Neural crest cell (in vitro differentiated cells): ENCODE data around the gene YEATS4. TPM values are rescaled to one million over a fixed set of nuclear protein-coding genes. Genes with fewer than 3 reads are reported as not detected.
"Not testable (repeated sequence)": the region's sequence is repeated elsewhere in the genome, so short reads cannot be mapped to it uniquely, and the experiment has no call there.

Experiments used
- DNase-seq: peaks from one replicate; pipeline ENCODE4 v3.0.0; 2021; ENCODE audit warnings: low read depth, mixed read lengths, low spot score
- H3K27ac Mint-ChIP-seq: one replicate; pipeline ENCODE4 v1.8.0; 2021; ENCODE audit warnings: mild to moderate bottlenecking, mixed read lengths; ENCODE audit not compliant: unreplicated experiment
- H3K27me3 Mint-ChIP-seq: 2 replicates; pipeline ENCODE4 v1.8.0; 2021; ENCODE audit warnings: low read depth, mild to moderate bottlenecking, mixed read lengths
- H3K36me3 Mint-ChIP-seq: 2 replicates; pipeline ENCODE4 v1.8.0; 2021; ENCODE audit warnings: low read depth, mild to moderate bottlenecking, mixed read lengths
- H3K4me1 Mint-ChIP-seq: 2 replicates; pipeline ENCODE4 v1.8.0; 2021; ENCODE audit warnings: mixed read lengths
- H3K4me3 Mint-ChIP-seq: one replicate; pipeline ENCODE4 v1.8.0; 2021; ENCODE audit warnings: mild to moderate bottlenecking, mixed read lengths
- H3K9me3 Mint-ChIP-seq: 2 replicates; pipeline ENCODE4 v1.8.0; 2021; ENCODE audit warnings: mixed read lengths
- CTCF ChIP-seq: fragments of 200-600 bp; sonication (generic); conservative IDR thresholded peaks from 2 replicates; pipeline ENCODE4 v1.5.0; 2021; ENCODE audit warnings: antibody characterized with exemption, mild to moderate bottlenecking
- long read RNA-seq: library from polyadenylated mRNA; unstranded; transcript quantifications from one replicate; pipeline ENCODE4 v2.0.0, GENCODE V29; 2020
- total RNA-seq: library from RNA; stranded (reverse); gene quantifications from 2 replicates; pipeline ENCODE4 v1.2.1, GENCODE V29; 2021

Gene YEATS4
- total RNA-seq, result 33.9 and 39.7 TPM in 2 replicates
- long read RNA-seq, transcript YEATS4-202 (5 exons, 1,100 nt), result minor isoform, 6 of 91 reads
- long read RNA-seq, transcript YEATS4-201 (7 exons, 1,434 nt), result major isoform, 71 of 91 reads
- long read RNA-seq, partial matches to known transcripts, result 6 of 91 reads
- long read RNA-seq, other reads (novel, unspliced or antisense), result 8 of 91 reads

GRCh38 chr12:69359531-69360347 lies at the start of gene YEATS4:
YEATS4 (plus strand) TSS chr12:69359743; CDS start chr12:69359973, 230 bp downstream.
- H3K27ac Mint-ChIP-seq, result peak within 1 kb of the TSS; percentile 99
- H3K9me3 Mint-ChIP-seq, result no peaks in the 10 kb centered on the region
- H3K27me3 Mint-ChIP-seq, result no peaks in the 10 kb centered on the region
- no peaks in the 10 kb centered on the region for H3K36me3 Mint-ChIP-seq
- peaks cover 22% of the 10 kb centered on the region for H3K4me1 Mint-ChIP-seq
- H3K4me3 Mint-ChIP-seq, result peak within 1 kb of the TSS; percentile 96
- TF ChIP-seq CTCF, result no peak
- DNase-seq, result peak; percentile 67

DNA sequence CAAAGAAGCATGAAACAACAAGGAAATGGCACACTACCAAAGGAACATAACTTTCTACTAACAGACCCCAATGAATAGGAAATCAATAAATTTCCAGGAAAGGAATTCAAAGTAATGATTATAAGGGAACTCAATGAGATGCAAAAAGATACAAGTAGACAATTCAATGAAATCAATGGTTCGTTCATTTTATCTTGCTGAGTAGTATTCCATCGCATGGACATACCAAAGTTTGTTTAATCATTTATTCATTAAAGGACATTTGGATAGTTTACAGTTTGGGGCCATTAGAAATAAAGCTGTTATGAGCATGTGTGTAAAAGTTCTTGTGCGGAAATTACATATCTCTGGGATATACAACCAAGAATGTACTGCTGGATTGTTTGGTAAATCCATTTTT lies 46.3 kb upstream of the YEATS4 start:
- Mint-ChIP-seq H3K4me1 (no peaks in the 10 kb centered on the region), H3K27me3 (no peaks in the 10 kb centered on the region), H3K36me3 (peaks cover 12% of the 10 kb centered on the region), H3K4me3 (no peak overlapping the region), H3K27ac (no peak overlapping the region), H3K9me3 (peaks cover 20% of the 10 kb centered on the region)
- no peak for TF ChIP-seq CTCF
- no peak for DNase-seq

GRCh38 chr12:69316784-69317183 lies 42.8 kb upstream of the YEATS4 start:
- not testable (repeated sequence) for H3K27ac Mint-ChIP-seq, H3K4me1 Mint-ChIP-seq, H3K4me3 Mint-ChIP-seq, DNase-seq, H3K27me3 Mint-ChIP-seq
- peaks cover 27% of the 10 kb centered on the region for H3K9me3 Mint-ChIP-seq
- H3K36me3 Mint-ChIP-seq, result peaks cover 18% of the 10 kb centered on the region

DNA sequence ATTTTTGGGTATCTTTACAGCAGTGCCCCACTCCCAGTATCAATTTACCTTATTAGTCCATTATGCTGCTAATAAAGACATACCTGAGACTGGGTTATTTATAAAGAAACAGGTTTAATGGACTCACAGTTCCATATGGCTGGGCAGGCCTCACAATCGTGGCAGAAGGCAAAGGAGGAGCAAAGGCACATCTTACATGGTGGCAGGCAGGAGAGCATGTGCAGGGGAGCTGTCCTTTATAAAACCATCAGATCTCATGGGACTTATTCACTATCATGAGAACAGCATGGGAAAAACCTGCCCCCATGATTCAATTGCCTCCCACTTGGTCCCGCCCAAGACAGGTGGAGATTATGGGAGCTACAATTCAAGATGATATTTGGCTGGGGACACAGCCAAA lies 42.3 kb upstream of the YEATS4 start:
- H3K4me3 Mint-ChIP-seq, H3K27me3 Mint-ChIP-seq, H3K4me1 Mint-ChIP-seq, H3K27ac Mint-ChIP-seq, DNase-seq: not testable (repeated sequence)
- Mint-ChIP-seq H3K9me3 (peaks cover 27% of the 10 kb centered on the region), H3K36me3 (peaks cover 18% of the 10 kb centered on the region)

GRCh38 chr12:69318225-69318624 lies 41.3 kb upstream of the YEATS4 start:
- H3K4me3 Mint-ChIP-seq, result no peak overlapping the region
- DNase-seq, result no peak
- H3K9me3 Mint-ChIP-seq, result peaks cover 25% of the 10 kb centered on the region
- H3K27ac Mint-ChIP-seq, result no peak overlapping the region
- H3K36me3 Mint-ChIP-seq, result peaks cover 18% of the 10 kb centered on the region
- H3K27me3 Mint-ChIP-seq, result peaks cover 8% of the 10 kb centered on the region
- H3K4me1 Mint-ChIP-seq, result no peaks in the 10 kb centered on the region
- no peak for TF ChIP-seq CTCF

GRCh38 chr12:69321351-69321750 lies 38.2 kb upstream of the YEATS4 start:
- peaks cover 8% of the 10 kb centered on the region for H3K27me3 Mint-ChIP-seq
- no peaks in the 10 kb centered on the region for H3K4me1 Mint-ChIP-seq
- no peak for TF ChIP-seq CTCF
- peaks cover 13% of the 10 kb centered on the region for H3K36me3 Mint-ChIP-seq
- peaks cover 17% of the 10 kb centered on the region for H3K9me3 Mint-ChIP-seq
- no peak for DNase-seq
- no peak overlapping the region for H3K4me3 Mint-ChIP-seq
- H3K27ac Mint-ChIP-seq, result no peak overlapping the region
